HEK293 (cell line): ENCODE measurements around the gene IFI27L2.

Source experiments
- HOXC10 ChIP-seq: sonication (generic); formaldehyde crosslinking; IDR thresholded peaks from 2 replicates; pipeline ENCODE4 v1.8.1; 2023; ENCODE audit warnings: mild to moderate bottlenecking, missing genetic modification reagents
- KLF9 ChIP-seq: fragments of 450-650 bp; formaldehyde crosslinking; IDR thresholded peaks from 2 replicates; pipeline ENCODE4 v1.5.1; 2016; ENCODE audit warnings: missing biosample characterization, missing genetic modification characterization, low read depth
- MYNN ChIP-seq: fragments of 450-650 bp; formaldehyde crosslinking; IDR thresholded peaks from 2 replicates; pipeline ENCODE4 v1.5.1; 2016; ENCODE audit warnings: missing biosample characterization, missing genetic modification characterization, borderline replicate concordance
- OVOL3 ChIP-seq: fragments of 450-650 bp; formaldehyde crosslinking; IDR thresholded peaks from 2 replicates; pipeline ENCODE4 v1.5.1; 2016; ENCODE audit warnings: missing biosample characterization, missing genetic modification characterization
- REST ChIP-seq: fragments of 450-650 bp; formaldehyde crosslinking; IDR thresholded peaks from 2 replicates; pipeline ENCODE4 v1.5.1; 2016; ENCODE audit warnings: missing biosample characterization, missing genetic modification characterization
- SP7 ChIP-seq: fragments of 450-650 bp; formaldehyde crosslinking; IDR thresholded peaks from 2 replicates; pipeline ENCODE4 v1.5.1; 2016; ENCODE audit warnings: missing biosample characterization, missing genetic modification characterization
- ZBTB1 ChIP-seq: fragments of 450-650 bp; formaldehyde crosslinking; IDR thresholded peaks from 2 replicates; pipeline ENCODE4 v1.5.1; 2016; ENCODE audit warnings: missing biosample characterization, missing genetic modification characterization
- ZBTB20 ChIP-seq: fragments of 450-650 bp; formaldehyde crosslinking; IDR thresholded peaks from 2 replicates; pipeline ENCODE4 v1.5.1; 2016; ENCODE audit warnings: missing biosample characterization, missing genetic modification characterization
- ZNF112 ChIP-seq: fragments of 450-650 bp; formaldehyde crosslinking; IDR thresholded peaks from 2 replicates; pipeline ENCODE4 v1.5.0; 2017; ENCODE audit warnings: missing biosample characterization, missing genetic modification characterization
- ZNF354C ChIP-seq: fragments of 450-650 bp; formaldehyde crosslinking; IDR thresholded peaks from 2 replicates; pipeline ENCODE4 v1.5.1; 2016; ENCODE audit warnings: missing biosample characterization, missing genetic modification characterization, low read depth, borderline replicate concordance
- ZNF548 ChIP-seq: fragments of 450-650 bp; formaldehyde crosslinking; IDR thresholded peaks from 2 replicates; pipeline ENCODE4 v1.5.1; 2016; ENCODE audit warnings: missing biosample characterization, missing genetic modification characterization
- ZNF600 ChIP-seq: fragments of 450-650 bp; formaldehyde crosslinking; IDR thresholded peaks from 2 replicates; pipeline ENCODE4 v1.5.1; 2016; ENCODE audit warnings: missing biosample characterization, missing genetic modification characterization
- ZNF677 ChIP-seq: fragments of 450-650 bp; IDR thresholded peaks from 2 replicates; pipeline ENCODE4 v1.5.0; 2018; ENCODE audit warnings: missing biosample characterization, mild to moderate bottlenecking, missing genetic modification characterization, moderate library complexity
- ZNF830 ChIP-seq: fragments of 450-650 bp; IDR thresholded peaks from 2 replicates; pipeline ENCODE4 v1.5.0; 2018; ENCODE audit warnings: missing biosample characterization, missing genetic modification characterization, low read depth, mild to moderate bottlenecking, moderate library complexity
- TF ChIP-seq, protein P1 (sequence below): fragments of 450-650 bp; formaldehyde crosslinking; conservative IDR thresholded peaks from 2 replicates; pipeline ENCODE4 v1.5.1; 2016; ENCODE audit warnings: low read depth, missing biosample characterization, missing genetic modification characterization
- TF ChIP-seq, protein P2 (sequence below): fragments of 450-650 bp; formaldehyde crosslinking; IDR thresholded peaks from 2 replicates; pipeline ENCODE4 v1.5.1; 2017; ENCODE audit warnings: missing biosample characterization, missing genetic modification characterization
- TF ChIP-seq, protein P3 (sequence below): fragments of 450-650 bp; formaldehyde crosslinking; IDR thresholded peaks from 2 replicates; pipeline ENCODE4 v1.5.1; 2016; ENCODE audit warnings: missing biosample characterization, missing genetic modification characterization
- TF ChIP-seq, protein P4 (sequence below): fragments of 450-650 bp; formaldehyde crosslinking; IDR thresholded peaks from 2 replicates; pipeline ENCODE4; 2016; ENCODE audit warnings: missing biosample characterization, missing genetic modification characterization
- TF ChIP-seq, protein P5 (sequence below): fragments of 450-650 bp; formaldehyde crosslinking; IDR thresholded peaks from 2 replicates; pipeline ENCODE4 v1.5.1; 2016; ENCODE audit warnings: missing biosample characterization, missing genetic modification characterization
- TF ChIP-seq, protein P6 (sequence below): fragments of 450-650 bp; formaldehyde crosslinking; IDR thresholded peaks from 2 replicates; pipeline ENCODE4 v1.5.1; 2016; ENCODE audit warnings: missing biosample characterization, missing genetic modification characterization
- TF ChIP-seq, protein P7 (sequence below): fragments of 450-650 bp; formaldehyde crosslinking; IDR thresholded peaks from 2 replicates; pipeline ENCODE4 v1.5.1; 2016; ENCODE audit warnings: missing biosample characterization, missing genetic modification characterization

Gene IFI27L2

GRCh38 chr14:94080621-94081385, 48.6 kb downstream of the IFI27L2 start, which contains the start of the genes DDX24 and IFI27L1 (continued):
- peak; percentile 12; the same call in 1 of the 2 replicates for TF ChIP-seq REST (tag by site-specific recombination)
- TF ChIP-seq, protein P1, sequence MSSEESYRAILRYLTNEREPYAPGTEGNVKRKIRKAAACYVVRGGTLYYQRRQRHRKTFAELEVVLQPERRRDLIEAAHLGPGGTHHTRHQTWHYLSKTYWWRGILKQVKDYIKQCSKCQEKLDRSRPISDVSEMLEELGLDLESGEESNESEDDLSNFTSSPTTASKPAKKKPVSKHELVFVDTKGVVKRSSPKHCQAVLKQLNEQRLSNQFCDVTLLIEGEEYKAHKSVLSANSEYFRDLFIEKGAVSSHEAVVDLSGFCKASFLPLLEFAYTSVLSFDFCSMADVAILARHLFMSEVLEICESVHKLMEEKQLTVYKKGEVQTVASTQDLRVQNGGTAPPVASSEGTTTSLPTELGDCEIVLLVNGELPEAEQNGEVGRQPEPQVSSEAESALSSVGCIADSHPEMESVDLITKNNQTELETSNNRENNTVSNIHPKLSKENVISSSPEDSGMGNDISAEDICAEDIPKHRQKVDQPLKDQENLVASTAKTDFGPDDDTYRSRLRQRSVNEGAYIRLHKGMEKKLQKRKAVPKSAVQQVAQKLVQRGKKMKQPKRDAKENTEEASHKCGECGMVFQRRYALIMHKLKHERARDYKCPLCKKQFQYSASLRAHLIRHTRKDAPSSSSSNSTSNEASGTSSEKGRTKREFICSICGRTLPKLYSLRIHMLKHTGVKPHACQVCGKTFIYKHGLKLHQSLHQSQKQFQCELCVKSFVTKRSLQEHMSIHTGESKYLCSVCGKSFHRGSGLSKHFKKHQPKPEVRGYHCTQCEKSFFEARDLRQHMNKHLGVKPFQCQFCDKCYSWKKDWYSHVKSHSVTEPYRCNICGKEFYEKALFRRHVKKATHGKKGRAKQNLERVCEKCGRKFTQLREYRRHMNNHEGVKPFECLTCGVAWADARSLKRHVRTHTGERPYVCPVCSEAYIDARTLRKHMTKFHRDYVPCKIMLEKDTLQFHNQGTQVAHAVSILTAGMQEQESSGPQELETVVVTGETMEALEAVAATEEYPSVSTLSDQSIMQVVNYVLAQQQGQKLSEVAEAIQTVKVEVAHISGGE (tag by site-specific recombination) = peak; percentile 42; the same call in 1 of the 2 replicates
- TF ChIP-seq SP7 (tag by site-specific recombination) = 0 out of 2 replicates have a peak, but pooled peaks have one; percentile 34
- TF ChIP-seq OVOL3 (tag by site-specific recombination) = no peak
- TF ChIP-seq, protein P2, sequence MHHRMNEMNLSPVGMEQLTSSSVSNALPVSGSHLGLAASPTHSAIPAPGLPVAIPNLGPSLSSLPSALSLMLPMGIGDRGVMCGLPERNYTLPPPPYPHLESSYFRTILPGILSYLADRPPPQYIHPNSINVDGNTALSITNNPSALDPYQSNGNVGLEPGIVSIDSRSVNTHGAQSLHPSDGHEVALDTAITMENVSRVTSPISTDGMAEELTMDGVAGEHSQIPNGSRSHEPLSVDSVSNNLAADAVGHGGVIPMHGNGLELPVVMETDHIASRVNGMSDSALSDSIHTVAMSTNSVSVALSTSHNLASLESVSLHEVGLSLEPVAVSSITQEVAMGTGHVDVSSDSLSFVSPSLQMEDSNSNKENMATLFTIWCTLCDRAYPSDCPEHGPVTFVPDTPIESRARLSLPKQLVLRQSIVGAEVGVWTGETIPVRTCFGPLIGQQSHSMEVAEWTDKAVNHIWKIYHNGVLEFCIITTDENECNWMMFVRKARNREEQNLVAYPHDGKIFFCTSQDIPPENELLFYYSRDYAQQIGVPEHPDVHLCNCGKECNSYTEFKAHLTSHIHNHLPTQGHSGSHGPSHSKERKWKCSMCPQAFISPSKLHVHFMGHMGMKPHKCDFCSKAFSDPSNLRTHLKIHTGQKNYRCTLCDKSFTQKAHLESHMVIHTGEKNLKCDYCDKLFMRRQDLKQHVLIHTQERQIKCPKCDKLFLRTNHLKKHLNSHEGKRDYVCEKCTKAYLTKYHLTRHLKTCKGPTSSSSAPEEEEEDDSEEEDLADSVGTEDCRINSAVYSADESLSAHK = peak; percentile 56
- TF ChIP-seq ZNF112 (tag by site-specific recombination) = no peak
- peak; percentile 45; the same call in 1 of the 2 replicates for TF ChIP-seq ZBTB20
- TF ChIP-seq, protein P3, sequence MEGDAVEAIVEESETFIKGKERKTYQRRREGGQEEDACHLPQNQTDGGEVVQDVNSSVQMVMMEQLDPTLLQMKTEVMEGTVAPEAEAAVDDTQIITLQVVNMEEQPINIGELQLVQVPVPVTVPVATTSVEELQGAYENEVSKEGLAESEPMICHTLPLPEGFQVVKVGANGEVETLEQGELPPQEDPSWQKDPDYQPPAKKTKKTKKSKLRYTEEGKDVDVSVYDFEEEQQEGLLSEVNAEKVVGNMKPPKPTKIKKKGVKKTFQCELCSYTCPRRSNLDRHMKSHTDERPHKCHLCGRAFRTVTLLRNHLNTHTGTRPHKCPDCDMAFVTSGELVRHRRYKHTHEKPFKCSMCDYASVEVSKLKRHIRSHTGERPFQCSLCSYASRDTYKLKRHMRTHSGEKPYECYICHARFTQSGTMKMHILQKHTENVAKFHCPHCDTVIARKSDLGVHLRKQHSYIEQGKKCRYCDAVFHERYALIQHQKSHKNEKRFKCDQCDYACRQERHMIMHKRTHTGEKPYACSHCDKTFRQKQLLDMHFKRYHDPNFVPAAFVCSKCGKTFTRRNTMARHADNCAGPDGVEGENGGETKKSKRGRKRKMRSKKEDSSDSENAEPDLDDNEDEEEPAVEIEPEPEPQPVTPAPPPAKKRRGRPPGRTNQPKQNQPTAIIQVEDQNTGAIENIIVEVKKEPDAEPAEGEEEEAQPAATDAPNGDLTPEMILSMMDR (tag by site-specific recombination) = no peak; the same call in 1 of the 2 replicates
- TF ChIP-seq ZNF600 (tag by site-specific recombination) = 0 out of 2 replicates have a peak, but pooled peaks have one; percentile 26
- TF ChIP-seq KLF9 (tag by site-specific recombination) = 0 out of 2 replicates have a peak, but pooled peaks have one; percentile 16
- TF ChIP-seq ZNF677 (tag by site-specific recombination) = no peak
- TF ChIP-seq ZNF354C (tag by site-specific recombination) = no peak
- TF ChIP-seq ZNF548 = no peak
- TF ChIP-seq, protein P4, sequence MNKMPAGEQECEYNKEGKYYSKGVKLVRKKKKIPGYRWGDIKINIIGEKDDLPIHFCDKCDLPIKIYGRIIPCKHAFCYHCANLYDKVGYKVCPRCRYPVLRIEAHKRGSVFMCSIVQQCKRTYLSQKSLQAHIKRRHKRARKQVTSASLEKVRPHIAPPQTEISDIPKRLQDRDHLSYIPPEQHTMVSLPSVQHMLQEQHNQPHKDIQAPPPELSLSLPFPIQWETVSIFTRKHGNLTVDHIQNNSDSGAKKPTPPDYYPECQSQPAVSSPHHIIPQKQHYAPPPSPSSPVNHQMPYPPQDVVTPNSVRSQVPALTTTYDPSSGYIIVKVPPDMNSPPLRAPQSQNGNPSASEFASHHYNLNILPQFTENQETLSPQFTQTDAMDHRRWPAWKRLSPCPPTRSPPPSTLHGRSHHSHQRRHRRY (tag by site-specific recombination) = no peak
- TF ChIP-seq HOXC10 = no peak
- TF ChIP-seq, protein P5, sequence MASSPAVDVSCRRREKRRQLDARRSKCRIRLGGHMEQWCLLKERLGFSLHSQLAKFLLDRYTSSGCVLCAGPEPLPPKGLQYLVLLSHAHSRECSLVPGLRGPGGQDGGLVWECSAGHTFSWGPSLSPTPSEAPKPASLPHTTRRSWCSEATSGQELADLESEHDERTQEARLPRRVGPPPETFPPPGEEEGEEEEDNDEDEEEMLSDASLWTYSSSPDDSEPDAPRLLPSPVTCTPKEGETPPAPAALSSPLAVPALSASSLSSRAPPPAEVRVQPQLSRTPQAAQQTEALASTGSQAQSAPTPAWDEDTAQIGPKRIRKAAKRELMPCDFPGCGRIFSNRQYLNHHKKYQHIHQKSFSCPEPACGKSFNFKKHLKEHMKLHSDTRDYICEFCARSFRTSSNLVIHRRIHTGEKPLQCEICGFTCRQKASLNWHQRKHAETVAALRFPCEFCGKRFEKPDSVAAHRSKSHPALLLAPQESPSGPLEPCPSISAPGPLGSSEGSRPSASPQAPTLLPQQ = peak; percentile 34; the same call in 1 of the 2 replicates
- TF ChIP-seq, protein P6, sequence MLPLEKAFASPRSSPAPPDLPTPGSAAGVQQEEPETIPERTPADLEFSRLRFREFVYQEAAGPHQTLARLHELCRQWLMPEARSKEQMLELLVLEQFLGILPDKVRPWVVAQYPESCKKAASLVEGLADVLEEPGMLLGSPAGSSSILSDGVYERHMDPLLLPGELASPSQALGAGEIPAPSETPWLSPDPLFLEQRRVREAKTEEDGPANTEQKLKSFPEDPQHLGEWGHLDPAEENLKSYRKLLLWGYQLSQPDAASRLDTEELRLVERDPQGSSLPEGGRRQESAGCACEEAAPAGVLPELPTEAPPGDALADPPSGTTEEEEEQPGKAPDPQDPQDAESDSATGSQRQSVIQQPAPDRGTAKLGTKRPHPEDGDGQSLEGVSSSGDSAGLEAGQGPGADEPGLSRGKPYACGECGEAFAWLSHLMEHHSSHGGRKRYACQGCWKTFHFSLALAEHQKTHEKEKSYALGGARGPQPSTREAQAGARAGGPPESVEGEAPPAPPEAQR (tag by site-specific recombination) = no peak
- TF ChIP-seq MYNN = peak; percentile 11; the same call in 1 of the 2 replicates
- 0 out of 2 replicates have a peak, but pooled peaks have one; percentile 60 for TF ChIP-seq ZBTB1 (tag by site-specific recombination)
- TF ChIP-seq, protein P7, sequence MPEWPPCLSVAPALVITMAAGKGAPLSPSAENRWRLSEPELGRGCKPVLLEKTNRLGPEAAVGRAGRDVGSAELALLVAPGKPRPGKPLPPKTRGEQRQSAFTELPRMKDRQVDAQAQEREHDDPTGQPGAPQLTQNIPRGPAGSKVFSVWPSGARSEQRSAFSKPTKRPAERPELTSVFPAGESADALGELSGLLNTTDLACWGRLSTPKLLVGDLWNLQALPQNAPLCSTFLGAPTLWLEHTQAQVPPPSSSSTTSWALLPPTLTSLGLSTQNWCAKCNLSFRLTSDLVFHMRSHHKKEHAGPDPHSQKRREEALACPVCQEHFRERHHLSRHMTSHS (tag by site-specific recombination) = no peak
- no peak for TF ChIP-seq ZNF830 (tag by site-specific recombination)
